Measurements from ENCODE around the gene GPR27. TPM values are rescaled to one million over a fixed set of nuclear protein-coding genes. Genes with fewer than 3 reads are reported as not detected.

GPR27 gene
- total RNA-seq, 4 donors from 2014 or later, result not detected

- no peaks in the 10 kb centered on the region for H3K4me1 ChIP-seq
- no peaks in the 10 kb centered on the region for H3K9me3 ChIP-seq
- DNase-seq, result no peak
- H3K36me3 ChIP-seq, result no peaks in the 10 kb centered on the region
- no peak overlapping the region for H3K4me3 ChIP-seq
- H3K27me3 ChIP-seq, result no peaks in the 10 kb centered on the region
- TF ChIP-seq CTCF (IDR thresholded peaks at IDR 0.05) (no peak), POLR2A (IDR thresholded peaks at IDR 0.05) (no peak)
- H3K27ac ChIP-seq, result no peak overlapping the region
These were observed 46.4 kb downstream of the GPR27 start for GRCh38 chr3:71800023-71800422.

DNA sequence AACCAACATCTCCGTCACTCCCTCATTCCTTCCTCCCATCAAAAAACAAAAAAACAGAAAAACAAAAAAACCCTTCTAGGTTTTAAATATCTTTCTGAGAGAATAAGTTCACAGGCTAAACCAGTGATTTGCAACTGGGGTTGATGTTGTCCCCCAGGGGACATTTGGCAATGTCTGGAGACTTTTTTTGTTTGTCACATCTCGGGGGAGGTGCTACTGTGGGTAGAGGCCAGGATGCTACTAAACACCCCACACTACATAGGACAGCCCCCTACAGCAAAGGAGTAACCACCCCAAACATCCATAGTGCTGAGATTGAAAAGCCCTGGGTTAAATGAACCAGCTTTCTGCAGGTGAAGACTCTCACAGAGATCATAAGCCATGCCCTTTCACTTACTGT lies 48.3 kb downstream of the GPR27 start:
- DNase-seq, result no peak
- H3K9me3 ChIP-seq, result no peaks in the 10 kb centered on the region
- no peaks in the 10 kb centered on the region for H3K27me3 ChIP-seq
- H3K4me1 ChIP-seq, result no peaks in the 10 kb centered on the region
- no peak overlapping the region for H3K27ac ChIP-seq
- H3K4me3 ChIP-seq, result no peak overlapping the region
- TF ChIP-seq CTCF (IDR thresholded peaks at IDR 0.05) (no peak), POLR2A (IDR thresholded peaks at IDR 0.05) (no peak)
- H3K36me3 ChIP-seq, result no peaks in the 10 kb centered on the region

GRCh38 chr3:71803248-71803647 lies 49.6 kb downstream of the GPR27 start:
- no peaks in the 10 kb centered on the region for H3K4me1 ChIP-seq
- no peak for TF ChIP-seq CTCF (IDR thresholded peaks at IDR 0.05)
- TF ChIP-seq POLR2A (IDR thresholded peaks at IDR 0.05), result no peak
- no peaks in the 10 kb centered on the region for H3K36me3 ChIP-seq
- no peaks in the 10 kb centered on the region for H3K27me3 ChIP-seq
- DNase-seq, result no peak
- no peak overlapping the region for H3K27ac ChIP-seq
- no peak overlapping the region for H3K4me3 ChIP-seq
- no peaks in the 10 kb centered on the region for H3K9me3 ChIP-seq

DNA sequence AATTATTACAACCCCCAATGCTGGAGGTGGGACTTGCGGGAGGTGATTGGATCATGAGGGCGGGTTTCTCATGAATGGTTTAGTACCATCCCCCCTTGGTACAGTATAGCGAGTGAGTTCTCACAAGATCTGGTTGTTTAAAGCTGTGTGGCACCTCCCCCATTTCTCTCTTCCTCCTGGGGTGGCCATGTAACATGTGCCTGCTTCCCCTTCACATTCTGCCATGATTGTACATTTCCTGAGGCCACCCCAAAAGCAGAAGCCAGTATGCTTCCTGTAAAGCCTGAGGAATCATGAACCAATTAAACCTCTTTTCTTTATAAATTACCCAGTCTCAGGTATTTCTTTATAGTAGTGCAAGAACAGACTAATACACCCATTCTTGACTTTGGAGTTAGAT lies 51.5 kb downstream of the GPR27 start:
- H3K36me3 ChIP-seq, result no peaks in the 10 kb centered on the region
- no peak overlapping the region for H3K27ac ChIP-seq
- TF ChIP-seq POLR2A (IDR thresholded peaks at IDR 0.05) (no peak), CTCF (IDR thresholded peaks at IDR 0.05) (no peak)
- no peak for DNase-seq
- no peaks in the 10 kb centered on the region for H3K27me3 ChIP-seq
- no peaks in the 10 kb centered on the region for H3K9me3 ChIP-seq
- H3K4me3 ChIP-seq, result no peak overlapping the region
- H3K4me1 ChIP-seq, result no peaks in the 10 kb centered on the region

DNA sequence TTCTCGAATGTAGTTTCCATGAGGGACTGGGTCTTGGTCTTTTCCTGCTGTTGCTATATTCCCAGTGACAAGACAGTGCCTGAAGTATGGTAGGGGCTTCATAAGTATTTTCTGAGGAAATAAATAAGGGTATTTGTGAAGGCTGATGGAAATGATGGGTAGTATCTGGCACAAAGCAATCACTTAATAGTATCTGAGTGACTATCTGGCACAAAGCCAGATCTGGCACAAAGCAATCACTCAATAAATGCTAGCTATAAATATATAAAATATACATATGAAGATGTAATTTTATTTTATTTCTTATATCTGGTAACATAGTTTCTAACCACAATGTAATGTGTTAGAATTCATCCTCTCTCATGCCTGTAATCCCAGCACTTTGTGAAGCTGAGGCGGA lies 52.0 kb downstream of the GPR27 start:
- Histone ChIP-seq H3K4me3 (no peak overlapping the region), H3K27me3 (no peaks in the 10 kb centered on the region), H3K27ac (no peak overlapping the region), H3K9me3 (no peaks in the 10 kb centered on the region), H3K4me1 (no peaks in the 10 kb centered on the region), H3K36me3 (no peaks in the 10 kb centered on the region)
- no peak for TF ChIP-seq POLR2A (IDR thresholded peaks at IDR 0.05)
- no peak for TF ChIP-seq CTCF (IDR thresholded peaks at IDR 0.05)
- DNase-seq, result no peak

Other genes with a start within 250 kb of the GPR27 start
- gene FOXP1, start 170.1 kb upstream of the GPR27 start, total RNA-seq, result 100 to 1,000 TPM; 103 to 173 (median 140) TPM
- 10 to 100 TPM; 20.6 to 40.8 (median 23.9) TPM for gene EIF4E3, start 28.5 kb upstream of the GPR27 start, total RNA-seq
- gene PROK2, start 31.3 kb downstream of the GPR27 start, total RNA-seq, result not detected